ENCODE measurements around the gene TMEM89.

The TMEM89 gene

GRCh38 chr3:48575366-48575765, 46.2 kb downstream of the TMEM89 start:
- peaks cover 6% of the 10 kb centered on the region for H3K36me3 ChIP-seq (ENCODE audit: control insufficient read depth, low read depth, low read length)
- H3K27ac ChIP-seq (ENCODE audit: low read length): no peak overlapping the region
- H3K27me3 ChIP-seq (ENCODE audit: control insufficient read depth, insufficient read depth, low read length): no peaks in the 10 kb centered on the region
- no peaks in the 10 kb centered on the region for H3K4me1 ChIP-seq (ENCODE audit: control insufficient read depth, low read depth, low read length)
- H3K4me3 ChIP-seq (ENCODE audit: low read length): no peak overlapping the region
- H3K9ac ChIP-seq (ENCODE audit: low read length): no peak overlapping the region
- no peaks in the 10 kb centered on the region for H3K9me3 ChIP-seq (ENCODE audit: control insufficient read depth, low read depth, low read length)

DNA sequence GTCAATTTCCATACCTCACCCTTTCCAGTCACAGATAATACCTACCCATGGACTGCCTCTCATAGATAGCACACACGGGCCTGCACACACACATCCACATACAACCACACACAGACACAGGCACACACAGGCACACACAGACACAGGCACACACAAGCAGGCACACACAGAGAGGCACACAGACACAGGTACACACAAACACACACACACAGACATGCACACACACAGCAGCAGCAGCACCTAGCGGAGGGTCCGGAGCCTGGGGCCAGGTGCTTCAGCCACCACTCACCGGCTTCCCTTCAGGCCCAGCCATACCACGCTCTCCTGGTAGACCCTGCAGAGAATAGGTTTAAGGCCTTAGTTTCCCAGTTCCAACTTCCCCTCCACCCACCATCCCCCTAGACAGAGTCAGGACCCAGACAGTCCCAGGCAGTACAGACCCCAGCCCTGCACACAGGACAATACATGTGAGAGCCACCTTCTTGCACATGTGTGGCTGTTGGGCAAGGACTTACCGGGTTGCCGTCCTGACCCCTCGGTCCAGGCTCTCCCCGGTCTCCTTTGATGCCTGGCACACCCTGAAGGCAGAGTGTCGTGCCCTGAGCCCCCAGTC, 47.5 kb downstream of the TMEM89 start:
- no peak overlapping the region for H3K9ac ChIP-seq (ENCODE audit: low read length)
- no peak overlapping the region for H3K27ac ChIP-seq (ENCODE audit: low read length)
- peaks cover 6% of the 10 kb centered on the region for H3K36me3 ChIP-seq (ENCODE audit: control insufficient read depth, low read depth, low read length)
- H3K9me3 ChIP-seq (ENCODE audit: control insufficient read depth, low read depth, low read length): no peaks in the 10 kb centered on the region
- no peak overlapping the region for H3K4me3 ChIP-seq (ENCODE audit: low read length)
- H3K4me1 ChIP-seq (ENCODE audit: control insufficient read depth, low read depth, low read length): no peaks in the 10 kb centered on the region
- H3K27me3 ChIP-seq (ENCODE audit: control insufficient read depth, insufficient read depth, low read length): no peaks in the 10 kb centered on the region

DNA sequence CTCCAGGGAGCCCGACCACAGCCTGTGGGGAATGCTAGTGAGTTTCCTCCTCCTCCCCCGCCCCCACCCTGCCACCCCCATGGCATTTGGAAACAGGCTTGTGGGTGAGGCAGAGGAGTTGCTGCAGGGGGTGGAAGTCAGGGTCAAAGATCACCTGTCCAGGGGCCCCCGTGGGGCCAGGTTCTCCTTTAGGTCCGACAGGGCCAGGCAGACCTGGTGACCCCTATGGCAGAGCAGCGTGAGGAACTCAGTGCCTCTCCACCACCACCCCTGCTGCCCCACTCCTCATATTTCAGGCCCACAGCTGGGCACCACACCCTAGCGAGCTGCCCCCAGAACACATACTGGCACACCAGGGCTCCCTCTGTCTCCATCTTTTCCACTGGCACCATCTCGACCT, 49.1 kb downstream of the TMEM89 start:
- Histone ChIP-seq H3K27me3 (ENCODE audit: control insufficient read depth, insufficient read depth, low read length) (no peaks in the 10 kb centered on the region), H3K27ac (ENCODE audit: low read length) (no peak overlapping the region), H3K9me3 (ENCODE audit: control insufficient read depth, low read depth, low read length) (no peaks in the 10 kb centered on the region), H3K4me3 (ENCODE audit: low read length) (no peak overlapping the region), H3K4me1 (ENCODE audit: control insufficient read depth, low read depth, low read length) (no peaks in the 10 kb centered on the region), H3K36me3 (ENCODE audit: control insufficient read depth, low read depth, low read length) (peaks cover 4% of the 10 kb centered on the region), H3K9ac (ENCODE audit: low read length) (no peak overlapping the region)

GRCh38 chr3:48571938-48572337, 49.6 kb downstream of the TMEM89 start:
- Histone ChIP-seq H3K9me3 (ENCODE audit: control insufficient read depth, low read depth, low read length) (no peaks in the 10 kb centered on the region), H3K4me1 (ENCODE audit: control insufficient read depth, low read depth, low read length) (no peaks in the 10 kb centered on the region), H3K4me3 (ENCODE audit: low read length) (no peak overlapping the region), H3K27me3 (ENCODE audit: control insufficient read depth, insufficient read depth, low read length) (no peaks in the 10 kb centered on the region), H3K9ac (ENCODE audit: low read length) (no peak overlapping the region), H3K27ac (ENCODE audit: low read length) (no peak overlapping the region), H3K36me3 (ENCODE audit: control insufficient read depth, low read depth, low read length) (no peaks in the 10 kb centered on the region)
